Daoy (cell line): ENCODE measurements around the gene KRT13. TPM values are rescaled to one million over a fixed set of nuclear protein-coding genes. Genes with fewer than 3 reads are reported as not detected.
"Not testable (repeated sequence)": the region's sequence is repeated elsewhere in the genome, so short reads cannot be mapped to it uniquely, and the experiment has no call there.

Experiments used
- DNase-seq: peaks from one replicate; pipeline ENCODE4 v3.0.0-alpha.2; 2015; ENCODE audit warnings: low read depth
- total RNA-seq: library from RNA; depleted of rRNA; stranded (reverse); fragments of >200 nt; shearing (Covaris generic); gene quantifications from 2 replicates; pipeline ENCODE4 v1.2.3, GENCODE V29; 2014; rRNA removed

The KRT13 gene
- total RNA-seq: not detected in 2 replicates

- DNase-seq: no peak
Measured at GRCh38 chr17:41505007-41505808, at the start of gene KRT13. Gene KRT13 (minus strand): TSS chr17:41505612. CDS start chr17:41505550, 62 bp downstream.

- no peak for DNase-seq
Measured at GRCh38 chr17:41553987-41554680, 48.7 kb upstream of the KRT13 start.

- peak; percentile 50 for DNase-seq
Measured at GRCh38 chr17:41553176-41553575, 47.8 kb upstream of the KRT13 start.

GRCh38 chr17:41552455-41552854, 47.0 kb upstream of the KRT13 start:
- no peak for DNase-seq

GRCh38 chr17:41551365-41551764, 46.0 kb upstream of the KRT13 start:
- peak; percentile 56 for DNase-seq

GRCh38 chr17:41549596-41550039, 44.2 kb upstream of the KRT13 start:
- DNase-seq: no peak

GRCh38 chr17:41548844-41549595, 43.6 kb upstream of the KRT13 start:
- DNase-seq: peak; percentile 93

GRCh38 chr17:41547921-41548843, 42.8 kb upstream of the KRT13 start:
- DNase-seq: peak; percentile 100

GRCh38 chr17:41547378-41547841, 42.0 kb upstream of the KRT13 start:
- no peak for DNase-seq

- no peak for DNase-seq
Measured at GRCh38 chr17:41546819-41547218, 41.4 kb upstream of the KRT13 start.

GRCh38 chr17:41545829-41546410, 40.5 kb upstream of the KRT13 start:
- DNase-seq: no peak

- DNase-seq: no peak
Measured at GRCh38 chr17:41544935-41545334, 39.5 kb upstream of the KRT13 start.

- DNase-seq: no peak
Measured at GRCh38 chr17:41544491-41544892, 39.1 kb upstream of the KRT13 start.

- not testable (repeated sequence) for DNase-seq
Measured at GRCh38 chr17:41542786-41543185, 37.4 kb upstream of the KRT13 start.

GRCh38 chr17:41542357-41542756, 36.9 kb upstream of the KRT13 start:
- no peak for DNase-seq

- no peak for DNase-seq
Measured at GRCh38 chr17:41540921-41541625, 35.7 kb upstream of the KRT13 start.

- DNase-seq: no peak
Measured at GRCh38 chr17:41539979-41540701, 34.7 kb upstream of the KRT13 start.

- DNase-seq: peak; percentile 17
Measured at GRCh38 chr17:41539071-41539492, 33.7 kb upstream of the KRT13 start.

- DNase-seq: peak; percentile 52
Measured at GRCh38 chr17:41538565-41538991, 33.2 kb upstream of the KRT13 start.
